GM12891 (cell line): ENCODE results near the gene TMBIM1.

Experiments used
- PAX5 ChIP-seq: IDR thresholded peaks from 2 replicates; pipeline ENCODE4 v1.6.1; 2011; ENCODE audit warnings: low read length, moderate library complexity, mild to moderate bottlenecking; ENCODE audit not compliant: insufficient read depth, severe bottlenecking
- POLR2A ChIP-seq: IDR thresholded peaks from 2 replicates; pipeline ENCODE4 v1.6.1; 2011; ENCODE audit warnings: low read depth, low read length, control low read depth
- POLR2AphosphoS5 ChIP-seq: IDR thresholded peaks from 2 replicates; pipeline ENCODE4 v1.6.1; 2011; ENCODE audit warnings: low read depth, low read length, control low read depth
- SPI1 ChIP-seq: IDR thresholded peaks from 2 replicates; pipeline ENCODE4 v1.6.1; 2011; ENCODE audit warnings: low read depth, low read length, control low read depth
- TAF1 ChIP-seq: IDR thresholded peaks from 2 replicates; pipeline ENCODE4 v1.6.1; 2011; ENCODE audit warnings: low read depth, low read length, control low read depth

DNA sequence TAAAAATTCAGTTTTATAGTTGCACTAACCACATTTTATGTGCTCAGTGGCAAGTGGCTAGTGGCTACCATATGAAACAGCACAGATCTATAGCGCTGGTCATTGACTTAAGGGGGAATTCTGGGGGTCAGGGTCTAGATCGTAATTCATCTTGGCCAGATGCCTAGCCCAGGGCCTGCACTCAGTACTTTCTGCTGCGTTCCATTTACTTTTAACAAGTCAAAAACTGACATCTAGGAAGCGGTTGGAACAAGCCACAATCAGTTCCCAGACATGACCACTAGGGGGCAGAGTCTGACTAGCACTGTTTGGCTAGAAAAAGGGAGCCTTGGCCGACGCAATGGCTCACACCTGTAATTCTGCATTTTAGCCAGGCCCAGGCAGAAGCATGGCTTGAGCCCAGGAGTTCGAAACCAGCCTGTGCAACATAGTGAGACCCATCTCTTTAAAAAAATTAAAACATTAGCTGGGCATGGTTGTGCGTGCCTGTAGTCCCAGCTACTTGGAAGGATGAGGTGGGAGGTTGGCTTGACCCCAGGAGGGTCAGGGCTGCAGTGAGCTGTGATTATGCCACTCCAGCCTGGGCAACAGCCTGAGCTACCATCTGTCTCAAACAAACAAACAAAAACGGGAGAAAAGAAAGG lies 9.0 kb upstream of the TMBIM1 start:
- TF ChIP-seq POLR2A (no peak), POLR2AphosphoS5 (no peak), PAX5 (no peak), TAF1 (no peak), SPI1 (no peak)
